A549 (cell line): ENCODE measurements around the gene ADD1.

ENCODE experiments used
- NFE2L2 ChIP-seq: fragments of 150-350 bp; conservative IDR thresholded peaks from 2 replicates; pipeline ENCODE4 v1.6.1; 2014; ENCODE audit warnings: low read length
- POLR2A ChIP-seq: IDR thresholded peaks from 2 replicates; pipeline ENCODE4 v1.6.1; 2012; ENCODE audit warnings: mild to moderate bottlenecking, low read length

DNA sequence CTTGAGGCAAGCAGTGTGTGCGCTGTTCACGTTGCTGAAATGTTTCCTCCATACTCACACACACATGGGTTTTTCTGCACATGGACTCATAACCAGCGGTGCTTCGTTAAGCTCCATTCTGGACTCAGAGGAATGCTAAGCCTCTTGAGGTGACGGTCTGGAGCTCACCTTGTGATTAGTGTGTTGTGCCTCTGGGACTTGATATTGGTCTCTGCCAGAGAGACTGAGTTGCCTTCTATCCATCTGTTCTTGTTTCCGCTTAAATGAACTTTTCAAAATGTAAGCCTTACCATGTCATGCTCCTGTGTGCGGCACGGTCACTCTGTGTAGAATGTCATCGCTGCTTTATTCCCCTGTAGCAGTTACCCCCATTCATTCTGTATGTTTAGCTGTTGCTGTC, 42.5 kb downstream of the ADD1 start:
- TF ChIP-seq POLR2A (no peak), NFE2L2 (no peak)
